Ascending aorta (tissue), 2 donors: ENCODE results near the gene TMX4. TPM values are rescaled to one million over a fixed set of nuclear protein-coding genes. Genes with fewer than 3 reads are reported as not detected.

Experiments used
- DNase-seq, 2 donors: peaks; one replicate each; pipeline ENCODE4 v3.0.0-alpha.2; 2019; ENCODE audit warnings: low spot score in 2 of 2
- H3K27ac ChIP-seq, 2 donors: fragments of 200-600 bp; sonication (generic); one replicate each; pipeline ENCODE4 v1.5.1; 2016 to 2017; ENCODE audit warnings: mild to moderate bottlenecking in 1 of 2
- H3K27me3 ChIP-seq: fragments of 200-600 bp; sonication (generic); one replicate; pipeline ENCODE4 v1.5.1; 2017
- H3K36me3 ChIP-seq, 2 donors: fragments of 200-600 bp; sonication (generic); one replicate each; pipeline ENCODE4 v1.5.1; 2016
- H3K4me1 ChIP-seq, 2 donors: fragments of 200-600 bp; sonication (generic); one replicate each; pipeline ENCODE4 v1.5.1; 2016 to 2017; ENCODE audit warnings: mild to moderate bottlenecking in 1 of 2
- H3K4me3 ChIP-seq, 2 donors: fragments of 200-600 bp; sonication (generic); one replicate each; pipeline ENCODE4 v1.5.1; 2016 to 2017; ENCODE audit warnings: mild to moderate bottlenecking in 1 of 2
- H3K9me3 ChIP-seq, 2 donors: fragments of 200-600 bp; sonication (generic); one replicate each; pipeline ENCODE4 v1.5.1; 2016
- intact Hi-C: fragments of 100-400 bp; cut with DNase I; formaldehyde crosslinking; loops from one replicate; pipeline ENCODE4 v1.15.1; 2023
- total RNA-seq: library from RNA; depleted of rRNA; stranded (reverse); fragments of >200 nt; gene quantifications from one replicate; pipeline ENCODE4 v1.1.0, GENCODE V29; 2016
- TF ChIP-seq, protein P1 (sequence below), 3 experiments: fragments of 200-600 bp in 2 of 3; fragments of 450-650 bp in 1 of 3; sonication (generic) in 2 of 3; IDR thresholded peaks; one replicate each; pipeline ENCODE4 v1.5.1; 2016 to 2019; ENCODE audit warnings: antibody characterized with exemption in 3 of 3, mild to moderate bottlenecking in 1 of 3, moderate library complexity in 1 of 3

TMX4 gene
- total RNA-seq, 1 donor from 2014 or later: 65.3 TPM

DNA sequence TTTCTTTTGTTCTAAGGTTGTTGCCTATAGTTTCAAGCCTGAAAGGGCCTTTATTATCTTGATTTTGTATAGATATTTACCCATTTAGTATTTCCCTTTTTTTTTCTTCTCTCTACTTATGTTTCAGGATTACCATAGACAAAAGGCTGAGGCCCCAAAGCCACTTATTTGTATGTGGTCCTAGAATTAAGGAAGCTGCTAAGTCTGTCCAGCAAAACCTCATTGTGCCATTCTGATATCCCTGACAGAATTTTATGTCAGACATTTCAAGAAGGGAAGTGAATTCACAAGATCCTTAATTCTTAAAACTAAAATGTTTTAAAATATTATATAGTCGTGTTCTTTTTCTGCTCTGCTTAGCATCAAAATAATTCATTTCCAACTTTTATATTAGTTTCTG, 86.2 kb downstream of the TMX4 start:
- Histone ChIP-seq H3K27ac (no peak overlapping the region), H3K9me3 (no peaks in the 10 kb centered on the region), H3K27me3 (no peaks in the 10 kb centered on the region), H3K36me3 (no peaks in the 10 kb centered on the region), H3K4me3 (no peak overlapping the region), H3K4me1 (no peaks in the 10 kb centered on the region)
- TF ChIP-seq, protein P1, sequence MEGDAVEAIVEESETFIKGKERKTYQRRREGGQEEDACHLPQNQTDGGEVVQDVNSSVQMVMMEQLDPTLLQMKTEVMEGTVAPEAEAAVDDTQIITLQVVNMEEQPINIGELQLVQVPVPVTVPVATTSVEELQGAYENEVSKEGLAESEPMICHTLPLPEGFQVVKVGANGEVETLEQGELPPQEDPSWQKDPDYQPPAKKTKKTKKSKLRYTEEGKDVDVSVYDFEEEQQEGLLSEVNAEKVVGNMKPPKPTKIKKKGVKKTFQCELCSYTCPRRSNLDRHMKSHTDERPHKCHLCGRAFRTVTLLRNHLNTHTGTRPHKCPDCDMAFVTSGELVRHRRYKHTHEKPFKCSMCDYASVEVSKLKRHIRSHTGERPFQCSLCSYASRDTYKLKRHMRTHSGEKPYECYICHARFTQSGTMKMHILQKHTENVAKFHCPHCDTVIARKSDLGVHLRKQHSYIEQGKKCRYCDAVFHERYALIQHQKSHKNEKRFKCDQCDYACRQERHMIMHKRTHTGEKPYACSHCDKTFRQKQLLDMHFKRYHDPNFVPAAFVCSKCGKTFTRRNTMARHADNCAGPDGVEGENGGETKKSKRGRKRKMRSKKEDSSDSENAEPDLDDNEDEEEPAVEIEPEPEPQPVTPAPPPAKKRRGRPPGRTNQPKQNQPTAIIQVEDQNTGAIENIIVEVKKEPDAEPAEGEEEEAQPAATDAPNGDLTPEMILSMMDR (IDR thresholded peaks at IDR 0.05): no peak
- DNase-seq: no peak
- intact Hi-C loops: loop anchor here (5.0 kb wide), 1 partner anchor 1106 kb away; no protein-coding TSS in a partner anchor

DNA sequence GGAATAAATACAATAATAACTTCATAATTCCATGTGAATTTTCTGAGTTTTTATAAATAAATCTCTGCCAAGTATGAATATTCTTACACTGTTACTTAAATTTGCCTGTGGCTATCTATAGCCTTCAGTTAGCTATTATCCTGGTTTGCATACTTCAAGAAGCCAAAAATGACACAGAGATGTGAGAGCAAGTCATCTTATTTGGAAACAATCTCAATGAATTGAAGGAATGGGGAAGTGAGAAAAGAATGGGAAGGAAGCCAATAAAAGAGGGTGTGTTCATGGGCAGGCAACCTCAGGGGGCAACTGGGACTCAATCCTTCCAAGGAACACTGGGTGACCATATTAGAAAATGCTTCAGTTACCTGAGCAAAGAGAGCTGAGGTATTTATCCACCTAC, 89.2 kb downstream of the TMX4 start:
- TF ChIP-seq, protein P1 (IDR thresholded peaks at IDR 0.05): no peak
- no peaks in the 10 kb centered on the region for H3K36me3 ChIP-seq
- intact Hi-C loops: loop anchor here (5.0 kb wide), 1 partner anchor 1103 kb away; no protein-coding TSS in a partner anchor

More for the DNA sequence above, 89.2 kb downstream of the TMX4 start:
- no peaks in the 10 kb centered on the region for H3K27me3 ChIP-seq
- no peaks in the 10 kb centered on the region for H3K9me3 ChIP-seq
- no peaks in the 10 kb centered on the region for H3K4me1 ChIP-seq
- H3K27ac ChIP-seq: no peak overlapping the region
- no peak for DNase-seq
- no peak overlapping the region for H3K4me3 ChIP-seq

Other genes with a start within 250 kb of the TMX4 start
- gene HAO1, start 79.3 kb downstream of the TMX4 start, total RNA-seq: not detected
- gene PLCB1, start 112.5 kb upstream of the TMX4 start, total RNA-seq: 22.9 TPM